Mammary epithelial cell (primary cell): Measurements from ENCODE around the gene PIK3CG.
"Not testable (repeated sequence)": the region's sequence is repeated elsewhere in the genome, so short reads cannot be mapped to it uniquely, and the experiment has no call there.

Experiments used
- CTCF ChIP-seq, 2 donors: IDR thresholded peaks in 1 of 2; conservative IDR thresholded peaks in 1 of 2; 2 replicates each; pipeline ENCODE4 v1.5.1; 2011 to 2012; ENCODE audit warnings: inconsistent platforms in 2 of 2, low read length in 2 of 2, mild to moderate bottlenecking in 2 of 2, control low read depth in 1 of 2, low read depth in 1 of 2; ENCODE audit not compliant: insufficient read depth in 1 of 2; ENCODE audit errors: extremely low read depth in 1 of 2
- EZH2 ChIP-seq: IDR thresholded peaks from 2 replicates; pipeline ENCODE4 v1.6.1; 2012; ENCODE audit warnings: low read length, inconsistent platforms, borderline replicate concordance

GRCh38 chr7:106938122-106938521 is 73.0 kb downstream of the PIK3CG start:
- not testable (repeated sequence) for TF ChIP-seq CTCF (conservative IDR thresholded peaks at IDR 0.05 in 1 of 2, IDR thresholded peaks at IDR 0.05 in 1 of 2; ENCODE audit: extremely low read depth in 1 of 2, insufficient read depth in 1 of 2, low read depth in 1 of 2, low read length in 2 of 2); EZH2
